DMS53 treated with DMSO at 0.1 percent for 48 hours (cell line): Measurements from ENCODE around the gene GDI2.

ENCODE experiments used
- DNase-seq: peaks from one replicate; lab custom pipeline; 2025; ENCODE audit not compliant: unreplicated experiment; lab: John Stamatoyannopoulos, UW

Gene GDI2

GRCh38 chr10:5746197-5746596, 67.0 kb downstream of the GDI2 start:
- DNase-seq: no peak

DNA sequence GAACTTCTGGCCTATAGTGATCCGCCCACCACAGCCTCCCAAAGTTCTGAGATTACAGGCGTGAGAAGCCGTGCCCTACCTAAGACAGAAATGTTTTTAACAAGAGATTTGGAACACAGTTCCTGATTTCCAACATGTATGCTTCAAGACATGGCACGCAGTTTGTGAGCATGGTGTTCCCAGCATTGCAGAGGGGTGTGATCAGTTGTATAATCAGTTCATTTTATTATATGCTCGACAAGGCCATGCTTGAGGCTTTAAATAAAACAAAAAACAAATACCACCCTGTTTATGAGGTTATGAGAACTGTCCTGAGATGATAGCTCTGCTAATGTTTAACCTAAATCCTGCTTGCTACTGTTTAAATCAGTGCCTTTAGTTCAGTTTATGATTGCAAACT, 68.4 kb downstream of the GDI2 start:
- no peak for DNase-seq

- no peak for DNase-seq
Observed at GRCh38 chr10:5743736-5744135, 69.5 kb downstream of the GDI2 start.

DNA sequence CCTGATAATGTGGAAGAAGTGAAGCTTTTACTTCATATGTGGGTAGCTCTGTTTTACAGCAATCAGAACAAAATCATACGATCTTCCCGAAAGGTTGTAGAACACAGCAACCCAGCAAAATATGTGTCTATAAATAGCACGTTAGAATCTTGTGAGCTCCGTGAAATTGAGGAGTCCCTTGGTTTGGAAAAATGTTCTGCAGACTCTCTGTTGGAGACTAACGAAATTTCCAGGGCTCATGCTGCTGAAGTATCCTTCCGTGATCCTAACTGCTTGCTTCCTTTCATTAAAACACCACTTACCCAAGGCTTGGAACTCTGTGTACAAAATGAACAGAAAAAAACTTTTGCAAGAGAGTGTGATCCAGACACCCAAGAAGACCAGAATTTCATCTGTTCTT, 71.1 kb downstream of the GDI2 start:
- no peak for DNase-seq

DNA sequence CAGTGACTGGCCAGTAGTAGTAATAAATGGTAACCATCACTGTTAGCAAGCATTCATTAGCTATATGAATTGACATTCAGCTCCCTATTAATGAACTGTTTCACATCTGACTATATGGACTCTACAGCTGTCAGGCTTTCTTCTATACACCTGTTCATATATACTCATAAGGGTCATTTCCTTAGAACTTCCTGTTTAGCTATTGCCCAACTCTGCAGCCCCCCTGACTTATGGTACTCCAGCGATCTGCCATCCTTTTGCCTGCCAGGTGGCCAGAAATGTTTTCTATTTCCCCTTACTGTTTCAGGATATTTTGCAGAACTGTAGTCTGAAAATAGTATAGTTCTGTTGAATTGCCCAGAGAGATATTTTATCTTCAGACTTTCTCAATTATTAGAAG, 72.0 kb downstream of the GDI2 start:
- DNase-seq: no peak

DNA sequence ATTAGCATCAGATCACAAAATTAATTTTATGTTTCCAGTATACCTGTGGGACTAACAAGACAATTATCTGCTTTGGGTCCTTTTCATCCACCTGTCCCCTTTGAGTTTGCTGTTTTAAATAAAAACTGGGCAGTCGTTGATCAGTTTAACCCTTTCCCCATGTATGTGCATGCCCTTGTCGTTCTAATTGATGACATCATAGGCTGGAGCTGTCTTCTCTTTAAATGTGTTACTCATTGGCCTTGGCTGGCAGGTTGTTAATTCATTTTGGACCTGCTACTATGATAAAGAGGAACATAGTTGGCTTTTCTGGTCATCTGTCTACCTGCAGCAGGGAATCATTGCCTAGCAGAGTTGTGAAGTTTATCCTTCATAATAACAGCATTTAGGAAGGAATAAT, 74.8 kb downstream of the GDI2 start:
- DNase-seq: no peak

DNA sequence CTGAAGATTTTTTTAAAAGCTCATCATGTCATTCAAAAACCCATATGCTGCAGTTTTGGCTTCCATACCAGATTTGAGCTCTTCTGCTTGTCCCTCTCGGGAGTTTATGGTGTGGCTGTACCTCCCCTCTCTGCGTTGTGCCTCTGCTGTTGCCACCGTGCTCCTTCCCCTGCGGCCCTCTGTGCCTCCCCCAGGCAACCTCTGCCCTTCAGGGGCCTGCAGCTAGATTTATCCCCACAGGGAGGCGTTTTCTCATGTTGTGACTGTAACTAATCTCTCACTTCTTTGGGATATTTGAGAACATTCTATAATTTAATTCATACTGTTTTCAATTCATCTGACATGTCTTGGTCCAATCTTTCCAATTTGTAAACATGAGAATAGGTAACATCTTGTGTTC, 75.9 kb downstream of the GDI2 start:
- DNase-seq: no peak

DNA sequence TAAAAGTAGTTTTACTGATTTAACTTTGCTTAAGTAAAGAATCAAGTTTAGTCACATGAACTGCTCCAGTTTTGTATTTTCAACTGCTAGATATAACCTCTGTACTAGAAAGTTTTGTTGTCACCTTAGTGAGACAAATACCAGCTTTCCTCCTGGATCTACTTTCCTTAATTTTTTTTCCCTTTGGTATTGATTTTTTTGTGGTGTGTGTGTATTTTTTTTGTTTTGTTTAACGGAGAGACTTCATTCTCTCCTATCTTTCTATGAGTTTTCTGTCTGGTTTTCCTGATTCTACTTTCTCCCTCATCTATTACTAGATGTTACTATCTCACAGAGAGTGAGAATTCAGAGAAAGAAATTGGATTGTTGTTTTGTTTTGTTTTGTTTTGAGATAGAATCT, 76.6 kb downstream of the GDI2 start:
- no peak for DNase-seq

- DNase-seq: no peak
Observed at GRCh38 chr10:5735119-5735518, 78.1 kb downstream of the GDI2 start.

- DNase-seq: no peak
Observed at GRCh38 chr10:5732141-5732540, 81.1 kb downstream of the GDI2 start.

DNA sequence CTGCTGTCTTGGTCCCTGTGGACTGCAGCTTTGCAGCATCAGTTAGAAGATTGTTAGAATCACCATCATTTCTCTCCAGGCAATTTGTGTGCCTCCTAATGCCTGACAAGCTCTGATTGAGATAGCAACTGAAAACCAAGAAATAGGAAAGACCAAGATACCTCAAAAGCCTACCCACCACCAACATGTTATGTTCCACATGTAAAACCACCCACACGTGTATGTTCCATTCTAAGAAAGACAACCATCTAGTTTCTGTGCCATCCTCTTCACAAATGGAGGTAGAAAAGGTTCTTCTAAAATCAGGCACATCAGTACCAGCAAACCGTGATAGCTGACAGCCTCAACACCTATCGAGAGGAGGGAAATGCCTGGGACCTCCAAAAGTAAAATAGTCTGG, 81.7 kb downstream of the GDI2 start:
- no peak for DNase-seq

- DNase-seq: no peak
Observed at GRCh38 chr10:5730766-5731165, 82.5 kb downstream of the GDI2 start.

DNA sequence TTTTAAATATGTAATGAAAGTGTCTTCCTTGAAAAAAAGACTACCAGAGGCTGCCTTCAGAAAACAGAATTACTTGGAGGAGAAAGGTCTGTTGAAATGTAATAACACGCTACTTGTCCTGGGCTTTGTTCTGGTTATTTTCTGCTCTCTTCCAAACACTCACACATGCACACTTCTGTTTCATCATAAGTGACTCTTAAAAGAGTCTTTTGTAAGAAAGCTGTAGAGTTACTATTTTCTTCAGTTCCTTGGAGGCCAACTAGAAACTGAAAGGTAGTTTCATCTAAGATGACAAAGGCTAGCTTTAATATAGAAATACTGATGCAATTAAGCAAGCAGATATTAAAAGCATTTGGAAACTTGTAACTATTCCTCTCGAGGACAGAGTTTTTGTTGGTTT, 89.5 kb downstream of the GDI2 start:
- no peak for DNase-seq

DNA sequence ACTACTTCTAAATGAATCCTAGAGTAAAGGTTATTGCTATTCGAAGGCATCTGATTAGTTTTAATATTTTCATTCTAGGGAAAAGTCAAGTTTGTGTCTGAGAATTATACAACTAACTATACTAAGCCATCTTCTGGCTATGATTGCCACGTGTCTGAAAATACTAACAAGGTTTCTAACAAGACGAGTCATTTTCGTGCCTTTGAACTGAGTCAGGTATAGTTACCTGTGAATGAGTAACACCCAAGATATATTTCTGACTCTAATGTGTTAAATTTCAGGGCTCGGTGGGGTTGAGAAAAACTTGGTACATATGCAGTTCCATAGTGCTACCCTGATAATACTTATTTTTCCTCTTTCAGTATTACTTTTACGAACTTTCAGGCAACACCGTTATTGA, 93.1 kb downstream of the GDI2 start:
- no peak for DNase-seq

GRCh38 chr10:5719546-5719945, 93.7 kb downstream of the GDI2 start:
- DNase-seq: no peak
